Hepatocyte (in vitro differentiated cells): Measurements from ENCODE around the gene TMEM191C. TPM values are rescaled to one million over a fixed set of nuclear protein-coding genes. Genes with fewer than 3 reads are reported as not detected.
"Not testable (repeated sequence)": the region's sequence is repeated elsewhere in the genome, so short reads cannot be mapped to it uniquely, and the experiment has no call there.

Source experiments
- DNase-seq: peaks from one replicate; pipeline ENCODE4 v3.0.0-alpha.2; 2016; ENCODE audit warnings: low spot score
- H2AFZ ChIP-seq: fragments of 200-600 bp; sonication (generic); 2 replicates; pipeline ENCODE4 v1.6.0; 2016; ENCODE audit warnings: antibody characterized with exemption, mild to moderate bottlenecking
- H3K27ac ChIP-seq: fragments of 200-600 bp; sonication (generic); 2 replicates; pipeline ENCODE4 v1.5.1; 2016; ENCODE audit warnings: mild to moderate bottlenecking
- H3K27me3 ChIP-seq: fragments of 200-600 bp; sonication (generic); 2 replicates; pipeline ENCODE4 v1.6.1; 2016
- H3K36me3 ChIP-seq: fragments of 200-600 bp; sonication (generic); replicated peaks from 2 replicates; pipeline ENCODE4 v1.5.1; 2016; ENCODE audit warnings: low read depth; ENCODE audit not compliant: insufficient read depth
- H3K4me1 ChIP-seq: fragments of 200-600 bp; sonication (generic); 2 replicates; pipeline ENCODE4 v1.5.1; 2016; ENCODE audit warnings: mild to moderate bottlenecking, moderate library complexity; ENCODE audit not compliant: insufficient read depth
- H3K4me2 ChIP-seq: fragments of 200-600 bp; sonication (generic); 2 replicates; pipeline ENCODE4 v1.6.0; 2016
- H3K4me3 ChIP-seq: fragments of 200-600 bp; sonication (generic); 2 replicates; pipeline ENCODE4 v1.5.1; 2016; ENCODE audit warnings: mild to moderate bottlenecking
- H3K79me2 ChIP-seq: fragments of 200-600 bp; sonication (generic); 2 replicates; pipeline ENCODE4 v1.6.0; 2017; ENCODE audit warnings: mild to moderate bottlenecking
- H3K9me2 ChIP-seq: fragments of 200-600 bp; sonication (generic); replicated peaks from 2 replicates; pipeline ENCODE4 v1.6.0; 2017; ENCODE audit warnings: mild to moderate bottlenecking; ENCODE audit not compliant: insufficient read depth
- H3K9me3 ChIP-seq: fragments of 200-600 bp; sonication (generic); 2 replicates; pipeline ENCODE4 v1.5.1; 2016; ENCODE audit warnings: low read depth, mild to moderate bottlenecking
- H4K20me1 ChIP-seq: fragments of 200-600 bp; sonication (generic); 2 replicates; pipeline ENCODE4 v1.6.0; 2016; ENCODE audit warnings: mild to moderate bottlenecking; ENCODE audit not compliant: insufficient read depth, poor library complexity, severe bottlenecking
- CTCF ChIP-seq: fragments of 200-600 bp; sonication (generic); IDR thresholded peaks from 2 replicates; pipeline ENCODE4 v1.5.1; 2016; ENCODE audit warnings: antibody characterized with exemption, mild to moderate bottlenecking; ENCODE audit not compliant: poor library complexity
- EZH2 ChIP-seq: fragments of 200-600 bp; sonication (generic); IDR thresholded peaks from 2 replicates; pipeline ENCODE4 v1.6.1; 2016; ENCODE audit warnings: antibody characterized with exemption, mild to moderate bottlenecking, borderline replicate concordance
- EZH2phosphoT487 ChIP-seq: fragments of 200-600 bp; sonication (generic); IDR thresholded peaks from one replicate; pipeline ENCODE4 v1.6.1; 2018; ENCODE audit warnings: antibody characterized with exemption, mild to moderate bottlenecking, low read depth, moderate library complexity; ENCODE audit not compliant: unreplicated experiment, severe bottlenecking
- WGBS: methylation state at CpG from one replicate; pipeline ENCODE4 v1.1.6; 2016; ENCODE audit warnings: low lambda C conversion rate; ENCODE audit errors: missing lambda C conversion rate; 5-methylcytosine and 5-hydroxymethylcytosine counted together
- polyA plus RNA-seq: library from polyadenylated mRNA; unstranded; fragments of >200 nt; fragmentation: Nextera tagmentation; extraction: Ambion mirVana; gene quantifications from 2 replicates; pipeline ENCODE4 v1.2.1, GENCODE V29; 2016
- total RNA-seq: library from RNA; depleted of rRNA; stranded (reverse); fragments of >200 nt; gene quantifications from 2 replicates; pipeline ENCODE4 v1.2.3, GENCODE V29; 2014

The TMEM191C gene
- total and polyA plus RNA-seq, 2 experiments from 2014 or later: 3.9 to 13.4 TPM

GRCh38 chr22:21455334-21456089 is 11.7 kb upstream of the TMEM191C start:
- no peak overlapping the region for H3K4me3 ChIP-seq
- peaks cover 6% of the 10 kb centered on the region for H3K79me2 ChIP-seq
- no peak overlapping the region for H3K27ac ChIP-seq
- no peaks in the 10 kb centered on the region for H3K9me3 ChIP-seq
- no peaks in the 10 kb centered on the region for H3K9me2 ChIP-seq
- TF ChIP-seq CTCF (no peak), EZH2 (no peak), EZH2phosphoT487 (no peak)
- no peak for DNase-seq
- H3K4me2 ChIP-seq: no peak overlapping the region
- H2AFZ ChIP-seq: no peak overlapping the region
- 93% methylated on average over 19 of the region's 19 CpGs for WGBS
- peaks cover 4% of the 10 kb centered on the region for H4K20me1 ChIP-seq
- peaks cover 4% of the 10 kb centered on the region for H3K4me1 ChIP-seq
- H3K36me3 ChIP-seq: no peaks in the 10 kb centered on the region
- H3K27me3 ChIP-seq: no peaks in the 10 kb centered on the region

GRCh38 chr22:21457023-21457787 is 10.0 kb upstream of the TMEM191C start:
- H4K20me1 ChIP-seq: no peaks in the 10 kb centered on the region
- peaks cover 3% of the 10 kb centered on the region for H3K79me2 ChIP-seq
- H3K4me2 ChIP-seq: peak overlapping the region; percentile 53
- H3K9me2 ChIP-seq: no peaks in the 10 kb centered on the region
- H3K27ac ChIP-seq: peak overlapping the region; percentile 59
- no peak for TF ChIP-seq EZH2phosphoT487
- no peak for TF ChIP-seq CTCF
- no peak for TF ChIP-seq EZH2
- no peak overlapping the region for H3K4me3 ChIP-seq
- H3K9me3 ChIP-seq: no peaks in the 10 kb centered on the region
- no peak overlapping the region for H2AFZ ChIP-seq
- H3K4me1 ChIP-seq: peaks cover 4% of the 10 kb centered on the region
- H3K27me3 ChIP-seq: no peaks in the 10 kb centered on the region
- DNase-seq: peak; percentile 54
- no peaks in the 10 kb centered on the region for H3K36me3 ChIP-seq
- WGBS: 66% methylated on average over 19 of the region's 19 CpGs

GRCh38 chr22:21462672-21463071 is 4.5 kb upstream of the TMEM191C start:
- not testable (repeated sequence) for H3K9me3 ChIP-seq, H3K36me3 ChIP-seq
- 100% methylated on average over 1 of the region's 4 CpGs for WGBS

GRCh38 chr22:21468194-21469096 is 1.3 kb downstream of the TMEM191C start:
- WGBS: no CpG with 5 or more reads among the region's 60 CpGs
- not testable (repeated sequence) for H3K4me1 ChIP-seq, H2AFZ ChIP-seq, H3K9me3 ChIP-seq, H3K36me3 ChIP-seq, H3K27me3 ChIP-seq, H3K79me2 ChIP-seq, H3K27ac ChIP-seq, H3K9me2 ChIP-seq, H3K4me3 ChIP-seq, H4K20me1 ChIP-seq
- peak overlapping the region; percentile 63 for H3K4me2 ChIP-seq
- DNase-seq: peak; percentile 85

More at GRCh38 chr22:21462672-21463071, 4.5 kb upstream of the TMEM191C start:
- not testable (repeated sequence) for H3K27ac ChIP-seq, H2AFZ ChIP-seq, H3K9me2 ChIP-seq, H3K27me3 ChIP-seq, H3K4me1 ChIP-seq, H3K79me2 ChIP-seq, DNase-seq, H3K4me2 ChIP-seq, H4K20me1 ChIP-seq, H3K4me3 ChIP-seq

GRCh38 chr22:21469097-21469994 is 2.2 kb downstream of the TMEM191C start:
- not testable (repeated sequence) for H3K79me2 ChIP-seq, H3K27ac ChIP-seq, H3K27me3 ChIP-seq, H3K4me1 ChIP-seq, H4K20me1 ChIP-seq, H3K9me3 ChIP-seq, H3K36me3 ChIP-seq, H3K4me2 ChIP-seq, H2AFZ ChIP-seq, H3K9me2 ChIP-seq, H3K4me3 ChIP-seq, DNase-seq
- WGBS: 35% methylated on average over 28 of the region's 87 CpGs
